CD4-positive, alpha-beta T cell treated with Interleukin-10 for 1 hour (primary cell): Measurements from ENCODE around the gene ARHGAP22.
"Not testable (repeated sequence)": the region's sequence is repeated elsewhere in the genome, so short reads cannot be mapped to it uniquely, and the experiment has no call there.

Experiments
- DNase-seq: peaks from one replicate; pipeline ENCODE4 v3.0.0-alpha.2; 2020

Gene ARHGAP22

DNA sequence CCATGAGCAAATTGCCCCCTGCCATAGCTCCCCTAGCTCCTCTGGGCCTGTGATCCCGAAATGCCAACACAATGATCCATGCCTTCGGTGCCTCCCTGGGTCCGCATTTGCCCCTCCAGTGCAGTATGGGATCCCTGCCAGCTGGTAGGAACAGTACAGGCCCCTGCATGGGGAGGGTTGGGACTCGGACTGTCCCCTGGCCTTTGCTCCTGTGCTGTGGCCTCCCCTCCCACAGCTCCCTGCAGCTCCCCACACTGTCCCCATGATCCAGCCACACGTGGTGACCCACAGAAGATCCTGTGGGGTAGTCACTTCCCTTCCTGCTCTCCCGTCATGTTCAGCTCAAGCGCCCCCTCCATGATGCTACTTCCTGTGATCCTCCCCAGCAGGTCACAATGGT lies 158.1 kb downstream of the ARHGAP22 start:
- no peak for DNase-seq

DNA sequence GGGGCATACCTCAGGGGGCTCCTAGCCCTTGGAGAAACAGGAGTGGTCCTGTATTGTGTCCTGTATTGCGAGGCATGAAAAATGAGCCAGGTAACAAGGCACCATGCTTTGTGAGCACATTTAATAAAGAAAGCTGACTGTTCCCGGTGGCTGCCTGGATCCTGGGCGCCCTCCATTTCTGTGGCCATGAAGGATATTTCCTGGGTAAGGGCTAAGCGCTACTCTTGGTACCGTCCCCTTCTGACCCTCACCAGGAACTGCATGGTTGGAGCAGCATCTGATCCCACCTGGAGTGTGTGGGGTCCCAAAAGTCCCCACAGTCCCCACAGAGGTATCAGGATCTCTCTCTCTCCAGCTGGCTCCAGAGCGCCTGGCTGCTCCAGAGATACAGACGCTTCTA lies 158.9 kb downstream of the ARHGAP22 start:
- DNase-seq = no peak

DNA sequence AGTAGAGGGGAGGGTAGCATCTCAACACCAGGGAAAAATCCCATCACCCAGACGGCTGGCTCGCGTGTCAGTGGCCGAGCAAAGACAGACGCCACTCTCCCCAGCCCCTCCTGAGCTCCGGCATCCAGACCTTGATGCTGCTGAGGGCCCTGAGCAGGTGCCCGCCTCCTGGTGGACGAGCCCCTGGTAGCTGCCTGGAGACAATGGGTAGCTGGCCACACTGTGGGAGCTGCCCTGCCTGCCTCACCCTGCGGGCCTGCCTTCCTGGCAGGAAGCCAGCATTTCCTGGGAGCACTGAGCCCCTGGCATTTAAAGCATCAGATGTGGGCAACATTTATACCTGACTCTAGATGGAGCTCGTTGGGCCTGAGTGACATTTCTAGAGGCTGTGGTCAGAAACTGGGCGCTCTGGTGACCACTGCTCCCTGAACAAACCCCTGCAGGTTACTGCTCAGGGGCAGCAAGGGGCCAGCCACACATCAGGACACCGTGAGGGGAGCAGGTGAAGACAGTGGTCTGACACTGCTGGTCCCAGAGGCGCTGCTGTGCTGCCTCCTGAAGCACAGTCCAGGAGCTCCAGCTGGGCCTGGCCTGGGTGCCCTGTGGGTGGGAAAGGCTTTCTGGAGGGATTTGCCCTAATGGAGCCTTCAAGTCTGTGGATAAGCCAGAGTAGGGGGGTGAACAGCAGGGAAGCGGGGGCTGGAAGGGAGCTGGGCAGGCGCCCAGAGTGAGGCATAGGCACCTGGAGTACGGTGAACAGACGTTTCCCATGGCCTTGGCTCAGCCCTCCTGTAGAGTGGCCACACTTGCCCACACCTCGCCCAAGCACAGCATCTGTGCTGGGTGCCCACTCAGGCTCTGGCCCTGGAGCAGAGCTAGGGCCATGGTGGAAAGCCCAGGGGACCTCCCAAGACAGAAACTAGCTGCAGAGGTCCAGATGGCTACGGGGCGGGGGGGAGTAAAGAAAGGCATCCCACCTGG lies 159.7 kb downstream of the ARHGAP22 start:
- DNase-seq = no peak

DNA sequence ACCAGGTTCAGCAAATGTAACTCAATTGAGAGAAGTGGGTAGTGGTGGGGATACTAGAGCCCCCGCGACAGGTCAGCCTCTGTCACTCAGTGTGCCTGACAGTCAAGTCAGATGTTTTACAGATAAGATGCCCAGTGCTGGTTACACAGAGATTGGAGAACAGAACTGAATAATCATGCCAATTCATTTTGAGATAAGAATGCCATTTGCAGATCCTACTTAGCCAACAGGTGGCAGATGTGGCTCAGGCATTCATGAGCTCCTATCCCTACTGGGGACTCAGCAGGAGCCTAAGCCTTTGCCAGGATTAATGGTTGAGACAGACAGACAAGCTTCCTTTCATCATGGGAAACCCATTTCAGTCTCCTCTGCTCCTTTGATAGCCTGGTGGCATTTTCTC lies 160.6 kb downstream of the ARHGAP22 start:
- DNase-seq = no peak

DNA sequence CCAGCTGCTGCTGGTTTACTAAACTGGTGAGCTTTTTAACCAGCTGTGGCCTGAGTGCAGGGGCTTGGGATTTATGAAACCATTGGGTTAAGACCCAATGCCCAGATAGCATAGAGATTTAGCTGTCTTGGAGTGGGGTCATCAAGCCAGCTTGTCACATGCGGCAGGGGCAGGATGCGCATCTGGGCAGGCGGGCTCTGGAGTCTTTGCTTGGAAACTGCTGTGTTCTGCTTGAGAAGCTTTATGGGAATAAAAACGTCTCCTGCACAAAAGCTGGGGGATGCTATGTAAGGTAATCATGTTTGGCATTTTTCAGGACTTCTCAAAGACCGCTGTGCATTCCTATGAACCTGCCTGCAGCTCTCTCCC lies 162.1 kb downstream of the ARHGAP22 start:
- no peak for DNase-seq

DNA sequence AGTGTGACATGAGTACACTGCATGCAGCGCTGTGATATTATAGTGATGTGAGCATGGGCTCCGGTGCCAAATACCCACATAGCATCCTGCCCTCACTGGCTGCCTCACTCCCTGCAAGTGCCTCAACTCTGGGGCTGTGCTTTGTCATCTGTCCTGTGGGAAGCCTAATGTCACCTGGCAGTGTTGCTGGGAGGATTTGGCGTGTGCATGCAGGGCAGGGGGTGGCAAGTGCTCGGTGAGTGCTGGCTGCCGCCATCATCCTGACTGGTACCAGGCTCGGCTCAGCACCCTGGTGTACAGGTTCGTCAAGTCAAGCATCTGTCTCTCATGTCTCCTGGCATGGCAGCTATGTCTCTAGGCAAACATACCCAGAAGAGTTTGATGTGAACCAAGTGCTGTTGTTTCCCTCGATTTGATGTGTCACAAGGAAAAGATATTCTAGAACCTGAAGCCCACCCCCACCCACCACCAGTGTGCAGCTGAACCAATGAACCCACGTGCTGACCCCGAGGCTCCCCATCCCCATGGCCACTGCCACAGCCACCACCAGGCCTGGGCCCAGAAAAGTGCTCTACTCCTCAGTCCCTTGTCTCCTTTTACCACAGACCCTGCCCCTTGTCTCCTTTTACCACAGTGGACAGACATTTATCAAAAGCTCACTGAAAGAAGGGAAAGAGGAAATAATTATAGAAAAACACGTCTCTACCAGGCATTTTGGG lies 162.6 kb downstream of the ARHGAP22 start:
- DNase-seq = no peak

DNA sequence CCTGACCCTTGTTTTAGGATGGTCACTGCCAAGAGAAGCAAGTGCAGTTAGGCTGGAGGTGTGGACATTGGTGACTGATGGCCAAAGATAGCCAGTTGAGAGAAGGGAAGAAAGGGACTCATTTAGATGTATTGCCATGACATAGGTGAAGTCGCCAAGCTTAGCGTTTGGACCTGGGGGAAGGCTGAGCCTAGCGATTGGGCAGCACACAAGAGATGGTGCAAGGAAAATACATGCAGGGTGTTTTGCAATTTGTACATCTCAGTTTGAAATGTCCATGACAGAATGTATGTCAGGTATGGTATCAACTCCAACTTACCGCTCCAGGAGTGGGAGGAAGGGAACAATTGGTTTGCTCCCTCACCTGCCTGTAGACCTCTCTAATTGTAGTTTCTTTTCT lies 164.1 kb downstream of the ARHGAP22 start:
- DNase-seq = no peak

DNA sequence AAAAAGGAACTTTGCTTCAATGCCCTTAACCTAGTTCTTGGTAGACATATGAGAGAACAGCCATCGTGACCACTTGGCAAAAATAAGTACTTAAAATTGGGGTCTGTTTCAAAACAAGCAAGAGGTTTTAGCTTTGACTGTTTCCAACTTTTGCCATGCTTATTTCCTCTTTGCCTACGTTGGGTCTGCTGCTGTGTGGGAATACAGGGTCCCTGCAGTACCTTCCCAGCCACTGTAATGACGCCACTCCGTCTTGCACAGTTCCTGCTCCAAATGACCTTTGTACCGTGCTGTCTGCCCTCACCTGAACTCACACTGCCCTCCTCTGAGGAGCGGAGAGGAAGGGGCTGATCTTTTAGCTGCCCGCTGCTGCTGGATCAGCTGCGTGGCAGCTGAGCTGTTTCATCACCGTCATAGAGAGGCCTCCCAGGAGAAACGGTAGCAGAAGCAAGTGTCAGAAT lies 165.3 kb downstream of the ARHGAP22 start:
- no peak for DNase-seq

DNA sequence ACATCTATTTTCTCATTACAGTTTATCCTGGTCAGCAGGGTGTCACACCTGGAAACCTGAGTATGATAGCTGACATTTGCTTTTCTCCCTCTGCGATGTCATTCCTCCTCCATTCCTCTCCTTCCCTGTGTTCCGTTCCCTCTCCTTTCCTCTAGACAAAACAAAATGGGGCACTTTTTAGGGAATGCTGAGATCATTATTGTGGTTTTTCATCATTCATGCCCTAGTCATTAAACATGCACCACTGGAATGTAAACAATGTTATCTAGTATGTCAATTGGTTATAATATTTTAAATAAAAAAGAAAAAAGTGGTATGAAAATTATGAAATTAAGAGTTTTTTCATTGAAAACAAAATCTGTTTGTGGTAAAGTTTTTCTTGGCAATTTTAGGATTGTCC lies 165.8 kb downstream of the ARHGAP22 start:
- no peak for DNase-seq

DNA sequence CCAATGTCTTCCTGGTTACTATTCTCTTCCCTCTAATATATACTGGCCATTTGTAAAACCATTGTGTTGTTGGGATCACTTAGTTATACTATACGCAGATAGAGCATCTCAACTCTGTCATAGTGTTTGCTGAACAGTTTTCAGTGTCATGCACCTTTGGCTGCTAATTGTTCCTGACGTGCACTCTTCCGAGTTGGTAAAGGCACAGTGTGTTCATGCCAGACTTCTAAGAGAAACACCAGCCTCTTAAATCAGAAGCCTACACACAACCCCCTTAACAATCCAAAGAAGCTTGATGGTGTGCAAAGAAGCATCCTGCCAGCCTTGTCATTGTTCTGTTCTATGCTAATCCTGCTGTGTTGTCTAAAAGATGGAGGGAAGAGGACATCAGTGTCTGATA lies 167.3 kb downstream of the ARHGAP22 start:
- no peak for DNase-seq

DNA sequence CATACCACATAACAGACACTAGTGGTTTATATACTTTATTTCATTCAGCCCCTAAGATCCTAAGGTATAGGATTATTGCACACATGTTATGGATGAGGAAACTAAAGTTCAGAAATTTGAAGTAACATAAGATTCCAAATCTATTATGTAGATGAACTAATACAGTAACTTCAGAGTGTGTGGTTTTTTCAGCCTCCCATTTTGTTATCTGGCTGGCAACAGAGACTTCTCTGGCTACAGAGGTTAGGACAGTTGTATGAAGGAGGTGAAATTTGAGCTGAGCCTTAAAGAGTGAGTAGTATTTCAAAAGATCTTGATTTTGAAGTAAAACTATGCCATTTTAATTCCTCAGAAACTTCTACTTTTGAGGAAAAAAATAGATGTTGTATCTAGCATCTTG lies 173.0 kb downstream of the ARHGAP22 start:
- no peak for DNase-seq

DNA sequence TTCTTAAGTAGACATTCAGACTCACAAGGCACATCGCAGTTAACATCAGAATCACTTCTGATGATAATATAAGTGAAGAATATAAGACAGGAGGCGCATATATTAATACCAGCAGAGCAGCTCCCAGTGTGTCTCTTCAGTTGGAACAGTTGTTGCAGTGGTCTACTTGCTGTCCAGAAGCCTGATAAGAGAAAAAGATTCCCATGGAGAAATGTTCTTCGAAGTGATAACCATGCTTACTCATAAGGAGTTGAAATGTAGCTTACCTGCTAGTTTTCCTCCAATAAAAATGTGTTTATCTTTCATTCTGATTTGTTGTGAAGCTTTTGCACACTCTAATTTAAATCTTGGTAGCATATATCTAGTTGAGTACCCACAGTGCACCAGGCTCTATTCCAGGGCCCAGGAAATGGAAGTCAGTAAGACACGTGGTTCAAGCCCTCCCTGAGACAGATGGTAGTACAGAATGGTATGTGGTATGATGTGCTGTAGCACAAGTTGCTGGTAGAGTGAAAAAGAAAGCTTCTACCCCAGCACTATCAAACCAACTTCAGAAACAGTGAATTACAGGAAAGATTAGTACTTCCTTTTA lies 174.4 kb downstream of the ARHGAP22 start:
- DNase-seq = no peak

DNA sequence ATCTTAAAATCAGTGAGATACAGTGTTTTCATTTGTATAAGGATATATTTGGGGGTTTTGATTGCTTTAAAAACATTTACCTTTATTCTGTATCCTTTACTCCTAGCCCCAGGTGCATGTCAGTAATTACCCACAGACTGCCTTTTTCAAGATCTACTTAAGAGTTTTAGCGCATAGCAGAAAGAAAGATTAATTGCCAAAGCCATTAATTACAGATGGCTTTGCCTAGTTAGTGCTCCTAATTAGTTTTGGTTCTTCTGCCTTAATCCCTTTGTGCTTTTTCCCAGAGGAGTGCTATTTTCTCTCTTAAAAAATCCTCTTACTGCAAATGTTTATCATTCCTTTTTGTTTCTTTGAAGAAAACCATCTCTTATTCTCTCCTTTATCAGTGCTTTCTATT lies 175.6 kb downstream of the ARHGAP22 start:
- DNase-seq = no peak

DNA sequence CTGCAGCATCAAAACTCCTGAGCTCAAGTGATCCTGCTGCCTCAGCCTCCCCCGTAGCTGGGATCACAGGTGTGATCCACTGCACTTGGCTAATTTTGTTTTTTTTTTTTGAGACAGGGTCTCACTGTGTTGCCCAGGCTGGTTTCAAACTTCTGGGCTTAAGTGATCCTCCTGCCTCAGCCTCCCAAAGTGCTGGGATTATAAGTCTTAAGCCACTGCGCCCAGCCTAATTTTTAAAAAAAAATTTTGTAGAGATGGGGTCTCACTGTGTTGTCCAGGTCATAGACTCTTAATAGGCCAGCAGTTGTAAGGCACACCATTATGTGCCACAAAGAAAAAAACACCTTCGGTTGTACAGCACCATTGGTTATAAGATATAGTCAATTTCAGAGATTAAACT lies 176.0 kb downstream of the ARHGAP22 start:
- no peak for DNase-seq

DNA sequence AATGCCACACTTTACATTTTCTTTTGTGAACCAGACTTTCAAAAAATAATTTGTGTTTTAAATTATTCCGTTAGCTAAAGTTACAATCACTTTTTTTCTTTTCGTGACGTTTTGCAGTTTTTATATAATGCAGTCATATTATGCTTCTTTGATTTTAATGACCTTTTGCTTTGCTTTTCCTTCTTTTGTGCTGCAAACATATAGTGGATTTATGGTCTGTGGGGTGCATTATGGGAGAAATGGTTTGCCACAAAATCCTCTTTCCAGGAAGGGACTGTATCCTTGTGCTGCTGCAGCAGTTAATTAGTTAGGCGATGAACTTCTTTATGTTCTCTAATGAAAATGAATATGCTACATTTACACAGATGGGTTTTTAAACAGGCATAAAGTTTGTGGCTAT lies 181.0 kb downstream of the ARHGAP22 start:
- no peak for DNase-seq

DNA sequence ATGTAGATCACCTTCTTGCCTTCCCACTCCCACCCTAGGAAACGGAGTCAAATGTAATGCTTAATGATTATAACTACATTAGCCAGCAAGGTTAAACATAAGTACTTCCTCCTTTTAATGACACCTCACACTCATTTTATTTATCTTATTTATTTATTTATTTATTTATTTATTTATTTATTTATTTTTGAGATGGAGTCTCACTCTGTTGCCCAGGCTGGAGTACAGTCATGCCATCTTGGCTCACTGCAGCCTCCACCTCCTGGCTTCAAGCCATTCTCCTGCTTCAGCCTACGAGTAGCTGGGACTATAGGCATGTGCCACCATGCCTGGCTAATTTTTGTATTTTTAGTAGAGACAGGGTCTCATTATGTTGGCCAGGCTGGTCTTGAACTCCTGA lies 183.0 kb downstream of the ARHGAP22 start:
- DNase-seq = not testable (repeated sequence)

DNA sequence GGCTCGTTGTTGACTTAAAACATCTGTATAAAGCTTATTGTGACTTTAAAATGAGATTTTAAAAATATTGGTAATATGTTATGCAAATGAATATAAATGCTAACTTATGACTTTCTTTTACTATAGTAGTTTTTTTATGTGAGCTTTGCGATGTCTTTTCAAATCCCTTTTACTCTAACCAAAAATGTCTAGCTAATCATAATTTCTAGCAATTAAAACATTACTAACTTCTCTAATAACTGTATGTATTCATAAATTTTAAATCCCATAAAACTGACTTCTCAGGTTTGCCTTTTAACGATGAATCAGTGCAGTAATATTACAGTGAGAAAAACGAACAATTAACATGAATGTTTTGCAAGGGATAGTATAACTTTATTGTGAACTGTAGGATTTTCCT lies 185.2 kb downstream of the ARHGAP22 start:
- no peak for DNase-seq

DNA sequence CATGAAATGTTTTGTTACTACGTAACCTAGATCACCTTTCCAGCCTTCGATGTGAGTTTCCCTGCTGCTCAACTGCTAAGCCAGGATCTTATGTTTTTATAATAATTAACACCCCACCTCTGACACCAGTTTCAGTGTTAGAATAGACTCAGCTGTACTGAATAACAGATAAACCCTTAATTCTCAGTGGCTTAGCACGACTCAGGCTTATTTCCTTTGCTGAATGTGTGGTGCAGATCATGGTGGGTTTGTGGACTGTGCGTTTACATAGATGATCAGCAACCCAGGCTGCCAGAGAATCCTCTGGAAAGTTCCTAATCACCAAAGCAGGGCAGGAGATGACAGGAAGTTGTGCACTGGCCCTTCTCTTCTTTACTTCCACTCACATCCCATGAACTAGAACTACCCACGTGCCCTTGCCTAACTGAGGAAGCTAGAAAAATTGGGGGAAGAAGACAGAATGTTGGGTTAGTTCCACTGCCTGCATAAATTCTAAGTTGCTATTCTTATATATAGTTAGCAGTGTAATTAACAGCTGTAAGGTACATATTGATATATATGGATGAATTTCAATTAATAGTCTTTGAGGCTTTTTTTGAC lies 186.6 kb downstream of the ARHGAP22 start:
- no peak for DNase-seq

DNA sequence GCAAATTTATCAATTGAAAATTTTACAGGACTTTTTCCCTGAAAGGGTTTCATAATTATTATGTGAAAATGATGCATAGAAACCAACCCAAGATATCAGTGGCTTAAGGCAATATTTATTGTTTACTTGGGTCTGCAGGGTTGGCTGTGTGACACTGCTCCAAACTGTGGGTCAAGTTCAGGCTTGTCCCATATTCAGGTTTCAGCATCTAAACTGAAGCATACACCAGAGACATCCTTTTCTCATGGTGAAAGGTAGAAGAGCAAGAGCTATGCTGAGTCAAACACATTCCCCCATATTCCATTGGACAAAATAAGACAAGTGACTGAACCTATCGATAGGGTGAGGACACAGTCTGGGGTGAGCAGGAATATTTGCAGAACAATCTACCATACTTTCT lies 187.5 kb downstream of the ARHGAP22 start:
- no peak for DNase-seq

DNA sequence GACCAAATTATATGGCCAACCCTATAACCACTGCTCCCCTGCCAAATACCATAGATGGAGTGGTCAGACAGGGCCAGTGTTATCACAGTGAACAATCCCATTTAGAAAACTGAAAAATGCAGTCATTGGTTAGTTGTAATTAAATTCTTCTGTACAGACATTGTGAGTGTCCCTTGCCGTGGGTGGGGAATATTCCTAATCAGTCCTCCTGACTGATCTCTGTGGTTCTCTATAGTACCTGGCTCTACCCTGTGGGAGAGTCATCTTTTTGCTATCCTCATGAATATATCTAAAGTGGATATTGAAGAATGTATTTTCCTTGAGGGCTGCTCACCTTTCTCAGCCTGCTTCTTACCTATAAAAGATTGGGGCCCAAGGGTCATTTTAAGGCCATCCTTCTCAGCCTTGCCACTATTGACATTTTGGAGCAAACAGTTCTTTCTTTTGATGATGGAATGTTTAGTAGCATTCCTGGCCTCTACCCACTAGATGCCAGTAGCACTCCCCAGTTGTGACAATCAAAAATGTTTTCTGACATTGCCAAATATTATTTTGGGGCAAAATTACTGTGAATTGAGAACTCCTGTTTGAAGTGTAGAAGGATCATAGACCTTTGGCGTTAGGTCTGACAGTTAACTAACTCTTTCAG lies 188.2 kb downstream of the ARHGAP22 start:
- no peak for DNase-seq

DNA sequence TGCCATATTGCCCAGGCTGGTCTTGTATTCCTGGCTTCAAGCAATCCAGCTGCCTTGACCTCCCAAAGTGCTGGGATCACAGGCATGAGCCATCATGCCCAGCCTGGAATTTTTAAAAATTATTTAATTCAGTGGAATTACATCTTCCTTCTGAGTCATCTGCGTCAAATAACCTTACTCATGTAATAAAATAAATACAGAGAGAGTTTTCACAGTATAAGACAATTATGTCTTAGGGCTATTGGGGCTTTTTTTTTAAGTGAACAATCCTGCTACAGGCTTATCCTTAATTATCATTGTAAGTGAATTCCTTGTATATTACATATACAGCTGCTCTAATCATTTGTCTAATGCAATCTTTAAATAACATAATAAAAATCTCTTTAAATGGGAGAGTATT lies 190.1 kb downstream of the ARHGAP22 start:
- no peak for DNase-seq

DNA sequence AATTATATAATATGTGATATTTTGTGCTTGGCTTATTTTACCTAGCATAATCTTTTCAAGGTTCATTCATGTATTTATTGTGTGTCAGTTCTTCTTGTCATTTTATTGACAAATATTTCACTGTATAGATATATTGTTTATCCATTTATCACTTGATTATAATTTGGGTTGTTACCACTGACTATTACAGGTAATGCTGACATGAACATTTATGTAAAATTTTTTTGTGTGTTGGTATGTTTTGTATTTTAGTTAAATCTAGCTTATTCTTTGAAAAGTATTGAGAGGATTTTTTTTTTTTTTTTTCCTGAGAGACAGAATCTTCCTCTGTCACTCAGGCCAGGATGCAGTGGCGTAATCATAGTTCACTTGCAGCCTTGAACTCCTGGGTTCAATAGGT lies 190.7 kb downstream of the ARHGAP22 start:
- no peak for DNase-seq

DNA sequence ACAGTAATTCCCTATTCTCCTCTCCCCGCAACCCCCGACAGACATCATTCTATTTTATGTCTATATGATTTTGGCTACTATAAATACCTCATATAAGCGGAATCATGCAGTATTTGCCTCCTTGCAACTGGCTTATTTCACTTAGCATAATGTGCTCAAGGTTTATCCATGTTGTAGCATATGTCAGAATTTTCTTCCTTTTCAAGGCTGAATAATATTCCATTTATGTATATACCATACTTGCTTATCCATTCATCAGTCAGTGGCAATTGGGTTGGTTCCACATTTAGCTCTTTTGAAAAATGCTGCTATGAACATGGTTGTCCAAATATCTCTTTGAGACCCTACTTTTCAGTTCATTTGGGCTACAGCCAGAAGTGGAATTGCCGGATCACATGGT lies 191.9 kb downstream of the ARHGAP22 start:
- DNase-seq = no peak
